KOPT-K1 (cell line): ENCODE measurements around the gene STAB2.

ENCODE experiments used
- H3K27ac ChIP-seq: fragments of 200-600 bp; sonication (generic); 2 replicates; pipeline ENCODE4 v1.5.1; 2016; ENCODE audit warnings: antibody characterized with exemption, mild to moderate bottlenecking, low read depth, low read length; ENCODE audit not compliant: poor library complexity, severe bottlenecking
- H3K36me3 ChIP-seq: fragments of 200-600 bp; sonication (generic); 2 replicates; pipeline ENCODE4 v1.5.1; 2017; ENCODE audit warnings: antibody characterized with exemption, mild to moderate bottlenecking, low read length, moderate library complexity; ENCODE audit not compliant: insufficient read depth
- H3K9me3 ChIP-seq: fragments of 200-600 bp; sonication (generic); 2 replicates; pipeline ENCODE4 v1.5.1; 2017; ENCODE audit warnings: antibody characterized with exemption, low read length, mild to moderate bottlenecking; ENCODE audit not compliant: insufficient read depth, poor library complexity, severe bottlenecking

The STAB2 gene

DNA sequence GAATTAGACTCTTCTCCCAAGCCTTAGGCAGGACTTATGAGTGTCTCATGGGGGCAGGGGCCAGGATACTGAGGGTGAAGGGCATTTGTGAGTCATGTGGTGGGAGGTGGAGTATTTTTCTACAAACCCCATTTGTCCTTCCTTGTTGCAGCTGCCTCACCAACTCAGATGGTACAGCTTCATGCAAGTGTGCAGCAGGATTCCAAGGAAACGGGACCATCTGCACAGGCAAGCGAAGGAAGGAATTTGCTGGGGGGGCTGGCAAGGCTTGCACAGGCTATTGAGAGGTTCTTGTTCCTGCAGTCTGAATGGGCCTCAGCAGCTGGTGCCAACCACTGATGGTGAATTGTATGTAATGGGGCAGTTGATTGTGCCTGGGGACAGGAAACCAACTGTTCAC, 125.1 kb downstream of the STAB2 start:
- H3K9me3 ChIP-seq, result no peaks in the 10 kb centered on the region
- H3K27ac ChIP-seq, result no peak overlapping the region
- H3K36me3 ChIP-seq, result no peaks in the 10 kb centered on the region

DNA sequence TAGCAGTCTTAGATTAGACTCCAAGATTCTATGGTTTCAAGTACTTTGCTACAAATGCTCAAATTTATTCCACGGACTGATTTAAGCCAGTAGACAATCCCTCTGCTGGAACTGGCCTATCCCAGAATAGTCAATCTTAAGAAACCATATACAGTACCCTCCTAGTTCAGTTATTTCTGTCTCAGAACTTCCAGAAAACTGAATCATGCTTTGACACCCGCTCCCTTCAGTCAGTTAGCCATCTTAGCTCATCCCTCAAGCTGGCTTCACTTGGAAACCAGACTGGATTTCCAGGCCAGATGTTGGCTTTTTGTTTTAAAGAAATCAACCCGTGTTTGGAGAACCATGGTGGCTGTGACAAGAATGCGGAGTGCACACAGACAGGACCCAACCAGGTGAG, 128.4 kb downstream of the STAB2 start:
- Histone ChIP-seq H3K27ac (no peak overlapping the region), H3K36me3 (no peaks in the 10 kb centered on the region), H3K9me3 (no peaks in the 10 kb centered on the region)

DNA sequence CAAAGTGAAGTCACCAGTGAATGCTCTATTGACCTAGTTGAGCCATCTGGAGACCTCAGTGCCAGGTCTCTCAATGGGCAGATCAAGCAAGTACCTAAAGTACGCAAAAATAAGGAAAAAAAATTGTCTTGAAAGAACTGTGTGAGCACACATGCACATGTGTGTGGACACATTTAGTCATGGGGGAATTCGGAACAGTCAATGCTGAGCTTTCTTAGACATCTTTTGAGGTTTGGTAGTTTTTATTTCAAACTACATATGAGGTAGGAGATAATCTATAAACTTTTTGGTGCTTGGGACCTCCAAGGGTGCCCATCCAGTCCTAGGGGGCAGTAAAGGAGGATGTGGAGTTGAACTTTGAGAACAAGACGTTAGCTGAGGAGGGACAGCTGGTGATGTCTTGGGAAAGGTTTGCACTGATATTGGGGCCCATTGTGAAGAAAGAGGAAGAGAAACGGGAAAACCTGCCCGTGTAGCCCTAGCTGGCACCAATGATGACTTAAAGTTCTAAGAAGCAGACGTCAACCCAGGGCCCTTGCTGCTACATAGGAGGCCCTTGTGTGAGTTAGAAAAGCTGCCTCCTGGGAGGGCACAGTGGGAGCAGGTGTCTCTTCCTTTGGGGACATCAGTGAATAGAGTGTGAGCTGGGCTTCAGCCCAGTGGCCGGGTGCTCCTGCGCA, 129.6 kb downstream of the STAB2 start:
- H3K9me3 ChIP-seq, result no peaks in the 10 kb centered on the region
- H3K27ac ChIP-seq, result no peak overlapping the region
- no peaks in the 10 kb centered on the region for H3K36me3 ChIP-seq

DNA sequence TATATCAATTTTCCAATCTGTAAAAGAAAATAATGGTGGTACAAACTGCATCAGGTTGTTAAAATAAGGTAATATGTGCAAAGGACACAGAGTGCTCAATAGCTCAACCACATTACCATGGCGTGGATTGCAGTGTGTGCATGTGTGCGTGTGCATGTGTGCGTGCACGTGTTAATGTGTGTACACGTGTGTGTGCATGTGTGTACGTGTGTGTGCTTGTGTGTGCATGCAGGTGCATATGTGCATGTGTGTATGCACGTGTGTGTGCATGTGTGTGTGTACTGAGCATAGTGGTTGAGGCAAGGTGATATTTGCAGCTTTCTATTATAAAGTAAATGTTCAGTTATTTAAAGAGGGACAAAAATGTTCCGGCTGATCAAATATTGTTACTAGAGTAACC, 138.3 kb downstream of the STAB2 start:
- no peaks in the 10 kb centered on the region for H3K36me3 ChIP-seq
- H3K27ac ChIP-seq, result no peak overlapping the region

DNA sequence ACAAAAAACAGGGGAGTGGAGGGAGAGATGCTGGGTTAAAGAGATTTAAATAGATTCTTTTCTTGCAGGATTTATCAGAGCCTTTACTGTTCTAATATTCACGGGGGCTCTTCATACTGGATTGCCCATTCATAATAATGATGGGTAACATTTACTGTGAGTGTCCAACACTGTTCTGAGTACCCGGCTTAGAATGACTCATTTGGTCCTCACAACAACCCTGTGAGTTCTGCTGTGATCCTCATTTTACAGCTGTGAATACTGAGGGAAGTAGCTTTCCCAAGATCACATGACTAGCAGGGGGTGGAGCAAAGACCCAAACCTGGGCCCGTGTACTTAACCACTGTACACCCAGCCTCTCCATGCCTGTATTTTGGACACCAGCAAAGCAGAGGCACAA, 140.6 kb downstream of the STAB2 start:
- Histone ChIP-seq H3K36me3 (no peaks in the 10 kb centered on the region), H3K27ac (no peak overlapping the region), H3K9me3 (peaks cover 16% of the 10 kb centered on the region)

More for the DNA sequence above, 138.3 kb downstream of the STAB2 start:
- peaks cover 3% of the 10 kb centered on the region for H3K9me3 ChIP-seq

DNA sequence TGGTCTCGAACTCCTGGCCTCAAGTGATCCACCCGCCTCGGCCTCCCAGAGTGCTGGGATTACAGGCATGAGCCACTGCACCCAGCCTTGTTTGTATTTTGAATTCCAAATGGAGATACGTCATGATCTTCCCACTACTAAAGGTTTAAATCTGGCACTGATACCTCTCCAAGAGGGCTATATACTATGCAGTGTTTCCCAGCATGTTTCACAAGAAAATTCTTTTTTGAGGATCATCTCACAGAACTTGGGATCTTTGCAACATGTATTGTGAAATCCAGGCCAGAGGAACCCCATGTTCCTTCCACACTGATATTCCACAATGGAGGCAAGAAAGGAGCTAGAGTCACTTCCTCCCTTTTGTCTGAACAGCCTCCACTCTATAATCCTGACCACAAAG, 141.2 kb downstream of the STAB2 start:
- no peak overlapping the region for H3K27ac ChIP-seq
- H3K9me3 ChIP-seq, result peaks cover 16% of the 10 kb centered on the region
- H3K36me3 ChIP-seq, result no peaks in the 10 kb centered on the region

DNA sequence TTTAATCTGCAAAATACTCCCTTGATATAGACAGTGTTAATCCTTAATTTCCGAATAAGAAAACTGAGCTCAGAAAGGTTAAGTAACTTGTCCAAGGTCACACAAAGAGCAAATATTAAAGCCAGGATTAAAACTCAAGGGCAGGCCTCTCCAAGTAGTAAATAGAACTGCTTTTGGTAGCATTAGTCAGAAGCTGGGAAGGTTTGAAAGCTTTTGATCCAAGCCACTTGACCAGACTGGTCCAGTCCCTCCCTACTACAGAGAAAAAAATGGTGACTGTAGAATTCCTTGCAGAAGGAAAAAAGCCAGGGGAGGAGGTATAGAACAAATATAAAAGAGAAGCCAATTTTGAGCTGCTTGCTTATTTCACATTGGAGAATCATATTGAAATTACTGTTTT, 142.4 kb downstream of the STAB2 start:
- no peaks in the 10 kb centered on the region for H3K36me3 ChIP-seq
- no peak overlapping the region for H3K27ac ChIP-seq
- H3K9me3 ChIP-seq, result peaks cover 16% of the 10 kb centered on the region

DNA sequence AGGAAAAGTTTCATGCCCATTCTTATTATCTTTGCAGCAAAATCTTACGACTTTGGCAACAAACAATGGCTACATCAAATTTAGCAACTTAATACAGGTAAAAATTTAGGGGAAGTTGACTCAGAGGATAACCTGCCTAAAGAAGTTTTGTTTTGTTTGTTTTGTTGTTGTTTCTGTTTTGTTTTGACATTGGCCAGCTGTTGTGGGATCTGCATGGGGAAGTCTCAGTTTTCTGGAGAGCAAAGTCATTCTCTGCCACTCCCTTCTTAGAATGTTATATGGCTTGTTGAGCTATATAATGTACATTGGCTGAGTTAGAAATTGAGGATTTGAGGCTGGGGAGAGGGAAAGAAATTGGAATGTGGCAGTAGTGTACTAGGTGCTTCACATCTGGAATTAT, 144.5 kb downstream of the STAB2 start:
- Histone ChIP-seq H3K9me3 (peaks cover 13% of the 10 kb centered on the region), H3K27ac (no peak overlapping the region), H3K36me3 (no peaks in the 10 kb centered on the region)

DNA sequence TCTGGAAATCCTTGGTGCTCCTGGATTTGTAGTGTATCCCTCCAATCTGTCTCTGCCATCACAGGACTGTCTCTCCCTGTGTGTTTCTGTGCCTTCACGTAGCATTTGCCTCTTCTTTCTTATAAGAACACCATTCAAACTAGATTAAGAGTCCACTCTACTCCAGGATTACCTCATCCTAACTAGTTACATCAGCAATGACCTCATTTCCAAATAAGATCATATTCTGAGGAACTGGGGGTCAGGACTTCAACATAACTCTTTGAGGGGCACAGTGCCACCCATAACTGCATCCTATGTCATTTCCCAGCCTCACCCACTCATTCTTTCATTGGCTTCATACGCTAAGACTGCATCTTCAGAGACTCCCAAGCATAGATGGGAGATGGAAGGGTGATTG, 147.8 kb downstream of the STAB2 start:
- H3K27ac ChIP-seq, result no peak overlapping the region
- H3K9me3 ChIP-seq, result peaks cover 13% of the 10 kb centered on the region
- H3K36me3 ChIP-seq, result no peaks in the 10 kb centered on the region

DNA sequence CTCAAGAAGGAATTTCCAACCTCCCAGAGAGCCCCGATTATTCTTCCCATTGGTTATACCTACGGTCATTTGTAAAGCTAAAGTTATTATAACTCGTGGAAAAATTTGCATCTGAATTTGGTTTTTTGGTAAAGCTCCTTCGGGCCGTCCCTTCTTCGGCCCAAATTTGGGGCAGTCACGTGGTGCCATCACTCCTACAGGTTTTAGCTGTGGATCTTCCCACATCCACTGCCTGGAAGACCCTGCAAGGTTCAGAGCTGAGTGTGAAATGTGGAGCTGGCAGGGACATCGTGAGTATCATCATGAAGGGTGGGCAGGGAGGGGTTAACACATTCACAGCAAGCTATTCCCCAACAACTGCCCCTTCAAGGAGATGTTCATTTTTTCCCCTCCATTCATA, 148.2 kb downstream of the STAB2 start:
- Histone ChIP-seq H3K36me3 (no peaks in the 10 kb centered on the region), H3K27ac (no peak overlapping the region), H3K9me3 (peaks cover 13% of the 10 kb centered on the region)

DNA sequence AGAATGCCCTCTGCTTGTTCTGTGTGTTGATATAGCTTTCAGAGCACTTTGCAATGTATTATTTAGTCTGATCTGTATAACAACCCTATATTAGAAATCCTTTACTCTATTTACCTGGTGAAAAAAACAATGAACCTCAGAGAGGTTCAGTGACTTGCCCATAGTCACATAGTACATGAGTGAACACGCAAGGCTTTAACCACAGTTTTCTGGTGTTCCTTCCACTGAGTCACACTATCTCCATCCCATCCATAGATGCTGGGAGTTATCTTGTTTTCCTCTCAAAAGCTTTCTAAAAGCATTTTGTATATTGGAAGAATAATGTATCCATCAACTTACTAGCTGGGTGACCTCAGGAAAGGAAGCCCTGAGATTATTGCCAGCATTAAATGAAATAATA, 149.5 kb downstream of the STAB2 start:
- Histone ChIP-seq H3K9me3 (peaks cover 3% of the 10 kb centered on the region), H3K27ac (no peak overlapping the region), H3K36me3 (no peaks in the 10 kb centered on the region)

DNA sequence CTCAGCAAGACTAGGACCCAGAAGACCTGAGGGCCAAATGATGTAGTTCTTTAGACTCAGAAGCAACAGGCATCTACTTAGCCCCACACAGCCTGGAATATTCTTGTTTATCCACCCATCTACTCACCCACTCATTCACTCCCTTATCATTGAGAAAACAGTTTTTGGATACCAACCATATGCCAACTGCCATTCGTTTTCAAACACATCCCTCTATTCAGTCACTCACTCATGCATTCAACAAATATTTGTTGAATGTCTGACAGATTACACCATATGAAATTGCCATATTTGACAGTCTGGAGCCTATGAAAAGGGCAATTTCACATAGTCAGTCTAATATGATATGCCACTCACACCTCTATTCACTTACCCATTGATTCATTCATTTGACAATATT, 150.8 kb downstream of the STAB2 start:
- Histone ChIP-seq H3K27ac (no peak overlapping the region), H3K36me3 (no peaks in the 10 kb centered on the region), H3K9me3 (no peaks in the 10 kb centered on the region)

DNA sequence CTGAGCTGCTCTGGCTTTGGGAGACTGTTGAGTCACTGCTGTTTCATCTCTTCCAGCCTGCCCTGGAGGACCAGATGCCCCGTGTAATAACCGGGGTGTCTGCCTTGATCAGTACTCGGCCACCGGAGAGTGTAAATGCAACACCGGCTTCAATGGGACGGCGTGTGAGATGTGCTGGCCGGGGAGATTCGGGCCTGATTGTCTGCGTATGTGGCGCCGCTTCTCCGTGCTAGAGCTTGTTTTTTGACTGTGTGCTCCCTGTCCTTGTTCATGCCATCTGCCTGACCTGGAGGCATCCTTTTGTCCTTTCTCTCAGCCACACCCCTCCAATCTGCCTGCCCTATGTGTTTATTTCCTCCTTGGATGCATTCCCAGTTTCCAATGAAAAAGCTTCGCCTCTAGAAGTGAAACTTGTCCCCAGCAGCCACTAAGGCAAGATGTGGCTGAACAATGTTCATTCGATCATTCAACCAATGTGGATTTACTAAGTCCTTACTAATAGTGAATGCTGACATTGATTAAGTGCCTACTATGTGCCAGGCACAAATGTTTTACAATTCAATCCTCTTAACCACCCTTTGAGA, 155.4 kb downstream of the STAB2 start:
- Histone ChIP-seq H3K36me3 (no peaks in the 10 kb centered on the region), H3K9me3 (no peaks in the 10 kb centered on the region), H3K27ac (no peak overlapping the region)

DNA sequence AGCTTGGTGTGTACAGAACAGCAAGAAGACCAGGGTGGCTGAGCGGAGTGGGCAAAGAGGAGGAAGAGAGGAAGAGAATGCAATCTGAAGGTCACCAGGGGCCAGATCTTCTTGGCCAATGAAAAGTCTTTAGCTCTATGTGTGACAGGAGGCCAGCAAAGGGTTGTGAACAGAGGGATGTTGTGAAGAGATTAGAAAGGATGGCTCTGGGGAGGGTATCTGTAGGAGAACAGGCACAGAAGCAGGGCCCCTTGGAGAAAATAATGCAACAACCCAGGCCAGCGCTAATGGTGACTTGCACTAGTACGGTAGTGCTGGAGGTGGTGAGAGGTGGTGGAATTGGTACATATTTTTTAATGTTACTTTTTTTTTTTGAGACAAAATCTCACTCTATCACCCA, 156.7 kb downstream of the STAB2 start:
- no peaks in the 10 kb centered on the region for H3K9me3 ChIP-seq
- no peaks in the 10 kb centered on the region for H3K36me3 ChIP-seq
- H3K27ac ChIP-seq, result no peak overlapping the region

DNA sequence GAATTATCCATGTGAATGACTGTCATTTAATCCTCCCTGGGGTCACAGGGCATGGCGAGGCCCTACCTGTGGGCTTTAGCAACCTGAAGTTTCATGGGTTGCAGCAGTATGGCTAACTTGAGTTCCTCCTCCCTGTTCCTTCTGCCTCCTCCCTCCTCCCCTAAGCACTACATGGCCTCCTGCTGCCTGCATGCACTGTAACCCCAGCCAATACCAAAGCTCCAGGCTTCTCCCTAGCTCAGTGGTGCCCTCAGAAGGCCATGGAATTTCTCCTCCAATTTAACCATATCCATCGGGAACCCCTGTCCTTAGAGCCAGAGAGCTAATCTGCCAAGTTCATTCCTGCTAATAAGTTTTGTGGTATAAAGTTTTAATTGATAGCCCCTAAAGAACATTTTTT, 158.9 kb downstream of the STAB2 start:
- no peaks in the 10 kb centered on the region for H3K9me3 ChIP-seq
- H3K36me3 ChIP-seq, result no peaks in the 10 kb centered on the region
- H3K27ac ChIP-seq, result no peak overlapping the region

DNA sequence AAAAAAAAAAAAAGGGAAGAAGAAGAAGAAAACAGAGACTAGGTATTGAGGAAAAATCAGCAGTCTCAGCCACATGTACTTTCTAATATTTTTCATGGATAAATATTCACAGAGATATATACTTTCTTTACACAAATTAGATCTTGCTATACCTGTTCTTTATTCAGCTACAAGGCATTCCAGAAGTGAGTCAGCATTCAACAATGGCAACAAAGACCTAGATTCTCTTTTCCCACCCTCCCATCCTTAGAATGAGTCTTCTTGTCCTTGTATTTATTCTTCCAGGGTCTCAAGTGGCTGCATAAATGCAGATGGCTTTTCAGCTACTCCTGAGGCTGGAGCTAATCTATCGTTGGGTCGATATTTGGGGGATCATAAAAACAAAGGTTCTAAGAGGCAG, 160.9 kb downstream of the STAB2 start:
- H3K36me3 ChIP-seq, result no peaks in the 10 kb centered on the region
- no peak overlapping the region for H3K27ac ChIP-seq
- H3K9me3 ChIP-seq, result no peaks in the 10 kb centered on the region
